Measurements from ENCODE around the gene TLR4.

TLR4 gene

DNA sequence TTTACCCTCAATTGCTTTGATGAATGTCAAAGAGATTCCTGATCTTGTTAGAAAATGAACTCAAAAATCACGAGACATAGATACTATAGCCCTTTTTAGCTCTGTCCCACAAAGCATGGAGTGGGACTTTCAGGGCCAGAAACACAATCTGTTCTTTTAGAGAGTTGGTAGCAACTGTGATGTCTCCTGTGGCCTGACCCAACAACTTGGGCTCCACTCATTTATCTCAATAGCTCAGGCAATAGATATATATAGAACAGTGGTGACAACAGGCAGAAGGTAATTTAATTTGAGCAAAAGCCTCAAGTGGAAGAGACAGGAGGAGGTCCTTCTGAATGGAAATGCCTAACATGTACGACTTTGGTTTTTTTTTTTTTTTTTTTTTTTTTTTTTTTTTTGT lies 25.2 kb downstream of the TLR4 start:
- 92% methylated on average over 2 of the region's 2 CpGs for WGBS
- H3K9ac ChIP-seq (ENCODE audit: low read depth, low read length): no peak overlapping the region
- H3K4me3 ChIP-seq (ENCODE audit: low read length): no peak overlapping the region
- H3K9me3 ChIP-seq (ENCODE audit: insufficient read depth, low read depth, low read length): no peaks in the 10 kb centered on the region
- H3K4me1 ChIP-seq (ENCODE audit: insufficient read depth, low read length): 0 out of 2 replicates have a peak, but pooled peaks cover 4% of the 10 kb centered on the region
- no peaks in the 10 kb centered on the region for H3K36me3 ChIP-seq (ENCODE audit: insufficient read depth, low read length)
- H3K27ac ChIP-seq (ENCODE audit: low read depth, low read length): no peak overlapping the region
- H3K27me3 ChIP-seq (ENCODE audit: insufficient read depth, low read length): no peaks in the 10 kb centered on the region

GRCh38 chr9:117732494-117732893 lies 28.3 kb downstream of the TLR4 start:
- Histone ChIP-seq H3K9me3 (ENCODE audit: insufficient read depth, low read depth, low read length) (no peaks in the 10 kb centered on the region), H3K4me3 (ENCODE audit: low read length) (no peak overlapping the region), H3K36me3 (ENCODE audit: insufficient read depth, low read length) (no peaks in the 10 kb centered on the region), H3K27me3 (ENCODE audit: insufficient read depth, low read length) (no peaks in the 10 kb centered on the region), H3K9ac (ENCODE audit: low read depth, low read length) (no peak overlapping the region), H3K27ac (ENCODE audit: low read depth, low read length) (no peak overlapping the region), H3K4me1 (ENCODE audit: insufficient read depth, low read length) (no peaks in the 10 kb centered on the region)
- WGBS: 90% methylated on average over 6 of the region's 6 CpGs

- H3K4me1 ChIP-seq (ENCODE audit: insufficient read depth, low read length): no peaks in the 10 kb centered on the region
- no peak overlapping the region for H3K27ac ChIP-seq (ENCODE audit: low read depth, low read length)
- H3K9me3 ChIP-seq (ENCODE audit: insufficient read depth, low read depth, low read length): no peaks in the 10 kb centered on the region
- WGBS: 95% methylated on average over 1 of the region's 1 CpG
- H3K36me3 ChIP-seq (ENCODE audit: insufficient read depth, low read length): no peaks in the 10 kb centered on the region
- no peak overlapping the region for H3K4me3 ChIP-seq (ENCODE audit: low read length)
- no peaks in the 10 kb centered on the region for H3K27me3 ChIP-seq (ENCODE audit: insufficient read depth, low read length)
- no peak overlapping the region for H3K9ac ChIP-seq (ENCODE audit: low read depth, low read length)
These were observed 29.3 kb downstream of the TLR4 start for GRCh38 chr9:117733465-117733864.

DNA sequence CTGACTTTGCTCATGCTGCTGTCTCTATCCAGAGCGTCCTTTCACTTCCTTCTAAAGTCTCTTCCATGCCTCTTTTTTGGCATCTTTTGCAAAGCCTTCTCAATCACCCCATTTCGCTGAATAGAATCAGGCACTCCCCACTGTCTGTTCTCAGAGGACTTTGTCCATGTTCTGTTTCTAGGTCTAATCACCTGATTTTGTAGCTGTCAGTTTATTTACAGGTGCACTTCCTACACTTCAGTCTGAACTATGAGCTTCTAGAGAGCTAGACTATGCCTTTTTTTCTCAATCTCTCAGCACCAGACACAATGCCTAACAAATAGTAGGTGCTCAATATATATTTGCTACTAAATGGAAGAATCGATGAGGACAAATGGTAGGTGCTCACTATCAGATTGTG lies 29.9 kb downstream of the TLR4 start:
- Histone ChIP-seq H3K4me3 (ENCODE audit: low read length) (no peak overlapping the region), H3K27ac (ENCODE audit: low read depth, low read length) (no peak overlapping the region), H3K4me1 (ENCODE audit: insufficient read depth, low read length) (no peaks in the 10 kb centered on the region; the same call in 1 of the 2 replicates), H3K36me3 (ENCODE audit: insufficient read depth, low read length) (no peaks in the 10 kb centered on the region), H3K9ac (ENCODE audit: low read depth, low read length) (no peak overlapping the region), H3K9me3 (ENCODE audit: insufficient read depth, low read depth, low read length) (no peaks in the 10 kb centered on the region), H3K27me3 (ENCODE audit: insufficient read depth, low read length) (no peaks in the 10 kb centered on the region)
- 93% methylated on average over 3 of the region's 3 CpGs for WGBS

- no peaks in the 10 kb centered on the region; the same call in 1 of the 2 replicates for H3K4me1 ChIP-seq (ENCODE audit: insufficient read depth, low read length)
- no peak overlapping the region for H3K9ac ChIP-seq (ENCODE audit: low read depth, low read length)
- no peak overlapping the region for H3K27ac ChIP-seq (ENCODE audit: low read depth, low read length)
- no peak overlapping the region for H3K4me3 ChIP-seq (ENCODE audit: low read length)
- no peaks in the 10 kb centered on the region for H3K9me3 ChIP-seq (ENCODE audit: insufficient read depth, low read depth, low read length)
- H3K27me3 ChIP-seq (ENCODE audit: insufficient read depth, low read length): no peaks in the 10 kb centered on the region
- H3K36me3 ChIP-seq (ENCODE audit: insufficient read depth, low read length): no peaks in the 10 kb centered on the region
- WGBS: 95% methylated on average over 2 of the region's 2 CpGs
These were observed 30.5 kb downstream of the TLR4 start for GRCh38 chr9:117734523-117735314.

DNA sequence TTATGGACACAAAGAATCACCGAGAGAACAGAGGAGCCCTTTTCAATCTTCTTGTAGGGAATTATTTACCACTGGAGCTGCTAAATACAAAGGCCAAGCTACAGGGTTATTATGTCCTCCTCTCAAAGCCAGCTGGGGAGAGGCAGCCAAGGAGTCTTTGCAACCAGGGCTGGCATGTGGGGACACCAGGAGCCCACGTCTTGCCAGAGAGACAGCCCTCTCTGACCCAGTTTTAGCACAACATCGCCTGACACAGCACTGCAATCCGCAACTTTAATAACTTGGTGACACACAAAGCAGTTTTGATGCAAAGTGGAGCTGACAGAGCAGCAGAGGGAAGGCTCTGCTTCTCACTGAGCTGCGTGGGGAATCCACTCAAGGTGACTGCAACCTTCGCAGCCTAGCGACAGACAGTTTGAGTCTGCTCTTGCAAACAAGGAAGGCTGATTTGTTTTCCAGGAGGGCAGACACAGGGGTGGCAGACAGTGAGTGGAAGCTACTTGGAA lies 33.6 kb downstream of the TLR4 start:
- 77% methylated on average over 7 of the region's 7 CpGs for WGBS
- Histone ChIP-seq H3K9me3 (ENCODE audit: insufficient read depth, low read depth, low read length) (no peaks in the 10 kb centered on the region), H3K4me3 (ENCODE audit: low read length) (no peak overlapping the region), H3K36me3 (ENCODE audit: insufficient read depth, low read length) (no peaks in the 10 kb centered on the region), H3K9ac (ENCODE audit: low read depth, low read length) (no peak overlapping the region), H3K27ac (ENCODE audit: low read depth, low read length) (no peak overlapping the region), H3K4me1 (ENCODE audit: insufficient read depth, low read length) (no peaks in the 10 kb centered on the region; the same call in 1 of the 2 replicates), H3K27me3 (ENCODE audit: insufficient read depth, low read length) (no peaks in the 10 kb centered on the region)

DNA sequence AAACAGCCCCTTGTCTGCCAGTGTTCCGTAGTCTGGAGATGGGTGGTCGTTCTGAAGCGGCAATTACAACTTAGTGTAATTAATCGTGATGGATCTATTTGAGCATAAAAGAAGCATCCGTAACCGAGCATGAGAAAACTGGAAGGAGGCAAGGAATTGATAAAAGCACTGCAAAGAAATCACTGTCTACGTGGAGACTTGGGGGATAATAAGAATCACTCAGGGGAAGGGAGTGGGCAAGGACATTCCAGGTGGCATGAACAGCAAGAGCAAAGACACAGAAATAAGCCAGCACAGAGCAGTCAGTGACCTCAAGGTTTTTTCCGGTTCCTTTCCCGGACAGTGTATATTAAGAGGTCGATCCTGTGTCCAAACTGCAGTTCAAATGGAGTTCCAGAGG lies 35.0 kb downstream of the TLR4 start:
- Histone ChIP-seq H3K9me3 (ENCODE audit: insufficient read depth, low read depth, low read length) (no peaks in the 10 kb centered on the region), H3K36me3 (ENCODE audit: insufficient read depth, low read length) (no peaks in the 10 kb centered on the region), H3K4me1 (ENCODE audit: insufficient read depth, low read length) (peaks cover 3% of the 10 kb centered on the region), H3K27ac (ENCODE audit: low read depth, low read length) (no peak overlapping the region), H3K9ac (ENCODE audit: low read depth, low read length) (no peak overlapping the region), H3K4me3 (ENCODE audit: low read length) (no peak overlapping the region), H3K27me3 (ENCODE audit: insufficient read depth, low read length) (peaks cover 13% of the 10 kb centered on the region)
- WGBS: 93% methylated on average over 10 of the region's 10 CpGs

GRCh38 chr9:117739624-117740347 lies 35.6 kb downstream of the TLR4 start:
- Histone ChIP-seq H3K9ac (ENCODE audit: low read depth, low read length) (no peak overlapping the region), H3K9me3 (ENCODE audit: insufficient read depth, low read depth, low read length) (no peaks in the 10 kb centered on the region), H3K27me3 (ENCODE audit: insufficient read depth, low read length) (peaks cover 19% of the 10 kb centered on the region), H3K4me1 (ENCODE audit: insufficient read depth, low read length) (peaks cover 7% of the 10 kb centered on the region), H3K4me3 (ENCODE audit: low read length) (no peak overlapping the region), H3K36me3 (ENCODE audit: insufficient read depth, low read length) (no peaks in the 10 kb centered on the region), H3K27ac (ENCODE audit: low read depth, low read length) (no peak overlapping the region)
- WGBS: 90% methylated on average over 11 of the region's 11 CpGs

- Histone ChIP-seq H3K4me1 (ENCODE audit: insufficient read depth, low read length) (peaks cover 12% of the 10 kb centered on the region), H3K9me3 (ENCODE audit: insufficient read depth, low read depth, low read length) (no peaks in the 10 kb centered on the region), H3K27ac (ENCODE audit: low read depth, low read length) (no peak overlapping the region), H3K4me3 (ENCODE audit: low read length) (no peak overlapping the region), H3K36me3 (ENCODE audit: insufficient read depth, low read length) (no peaks in the 10 kb centered on the region), H3K27me3 (ENCODE audit: insufficient read depth, low read length) (peaks cover 30% of the 10 kb centered on the region), H3K9ac (ENCODE audit: low read depth, low read length) (no peak overlapping the region)
- WGBS: 91% methylated on average over 4 of the region's 4 CpGs
These were observed 37.9 kb downstream of the TLR4 start for GRCh38 chr9:117742131-117742530.

DNA sequence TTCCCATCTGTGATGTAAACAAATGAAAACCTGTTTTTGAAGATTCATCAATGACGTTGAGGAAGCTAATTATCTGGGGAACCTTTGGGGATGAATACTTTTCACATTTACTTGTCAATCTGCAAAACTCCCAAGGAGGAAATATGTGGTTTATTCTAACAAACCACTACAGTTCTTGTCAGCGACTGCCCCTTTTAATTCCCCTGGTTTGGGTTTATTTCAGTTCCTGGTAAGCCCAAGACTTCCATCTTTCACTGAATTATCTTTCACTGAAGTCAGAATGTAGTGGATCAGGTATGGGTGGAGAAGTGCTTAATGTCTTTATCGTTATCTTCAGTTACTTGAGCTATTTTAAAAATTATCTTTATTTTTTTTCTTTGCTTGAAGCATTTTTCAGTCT lies 40.2 kb downstream of the TLR4 start:
- Histone ChIP-seq H3K27me3 (ENCODE audit: insufficient read depth, low read length) (peaks cover 30% of the 10 kb centered on the region), H3K4me1 (ENCODE audit: insufficient read depth, low read length) (peaks cover 16% of the 10 kb centered on the region)

GRCh38 chr9:117744856-117745389 lies 40.7 kb downstream of the TLR4 start:
- H3K4me1 ChIP-seq (ENCODE audit: insufficient read depth, low read length): peaks cover 16% of the 10 kb centered on the region
- no peak overlapping the region for H3K27ac ChIP-seq (ENCODE audit: low read depth, low read length)
- no peaks in the 10 kb centered on the region for H3K36me3 ChIP-seq (ENCODE audit: insufficient read depth, low read length)
- H3K4me3 ChIP-seq (ENCODE audit: low read length): peak overlapping the region; percentile 42
- WGBS: 12% methylated on average over 46 of the region's 46 CpGs
- no peaks in the 10 kb centered on the region for H3K9me3 ChIP-seq (ENCODE audit: insufficient read depth, low read depth, low read length)
- peaks cover 30% of the 10 kb centered on the region for H3K27me3 ChIP-seq (ENCODE audit: insufficient read depth, low read length)
- H3K9ac ChIP-seq (ENCODE audit: low read depth, low read length): no peak overlapping the region

More for the DNA sequence above, 40.2 kb downstream of the TLR4 start:
- Histone ChIP-seq H3K9ac (ENCODE audit: low read depth, low read length) (no peak overlapping the region), H3K9me3 (ENCODE audit: insufficient read depth, low read depth, low read length) (no peaks in the 10 kb centered on the region), H3K4me3 (ENCODE audit: low read length) (peak overlapping the region; percentile 42), H3K27ac (ENCODE audit: low read depth, low read length) (no peak overlapping the region), H3K36me3 (ENCODE audit: insufficient read depth, low read length) (no peaks in the 10 kb centered on the region)
- WGBS: 40% methylated on average over 1 of the region's 3 CpGs

All from HUES64 (cell line).